ENCODE results near the gene BBS7.

BBS7 gene

DNA sequence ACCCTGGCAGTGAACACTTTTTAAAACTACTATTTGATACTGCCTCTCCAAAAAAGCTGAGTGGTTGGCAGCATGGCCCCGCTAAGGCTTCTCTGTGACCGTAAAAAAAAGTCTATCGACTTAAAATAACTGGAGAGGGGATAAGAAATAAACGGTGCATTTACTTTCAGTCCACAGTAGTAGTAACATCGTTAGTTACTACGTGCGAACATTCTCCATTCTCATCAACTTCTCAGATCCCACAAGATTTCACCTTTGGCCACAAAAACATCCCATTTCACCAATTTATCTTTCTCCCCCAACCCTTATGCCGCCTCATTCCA lies 69.7 kb downstream of the BBS7 start:
- DNase-seq (ENCODE audit: low spot score), result no peak
- in situ Hi-C loops (cut with MboI; ENCODE audit: low sequenced_read_pairs, unreplicated experiment), result no loop called here
- TF ChIP-seq, protein P1, sequence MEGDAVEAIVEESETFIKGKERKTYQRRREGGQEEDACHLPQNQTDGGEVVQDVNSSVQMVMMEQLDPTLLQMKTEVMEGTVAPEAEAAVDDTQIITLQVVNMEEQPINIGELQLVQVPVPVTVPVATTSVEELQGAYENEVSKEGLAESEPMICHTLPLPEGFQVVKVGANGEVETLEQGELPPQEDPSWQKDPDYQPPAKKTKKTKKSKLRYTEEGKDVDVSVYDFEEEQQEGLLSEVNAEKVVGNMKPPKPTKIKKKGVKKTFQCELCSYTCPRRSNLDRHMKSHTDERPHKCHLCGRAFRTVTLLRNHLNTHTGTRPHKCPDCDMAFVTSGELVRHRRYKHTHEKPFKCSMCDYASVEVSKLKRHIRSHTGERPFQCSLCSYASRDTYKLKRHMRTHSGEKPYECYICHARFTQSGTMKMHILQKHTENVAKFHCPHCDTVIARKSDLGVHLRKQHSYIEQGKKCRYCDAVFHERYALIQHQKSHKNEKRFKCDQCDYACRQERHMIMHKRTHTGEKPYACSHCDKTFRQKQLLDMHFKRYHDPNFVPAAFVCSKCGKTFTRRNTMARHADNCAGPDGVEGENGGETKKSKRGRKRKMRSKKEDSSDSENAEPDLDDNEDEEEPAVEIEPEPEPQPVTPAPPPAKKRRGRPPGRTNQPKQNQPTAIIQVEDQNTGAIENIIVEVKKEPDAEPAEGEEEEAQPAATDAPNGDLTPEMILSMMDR (IDR thresholded peaks at IDR 0.05; ENCODE audit: borderline replicate concordance, control extremely low read depth, extremely low read depth, insufficient read depth, missing control alignments), result no peak

DNA sequence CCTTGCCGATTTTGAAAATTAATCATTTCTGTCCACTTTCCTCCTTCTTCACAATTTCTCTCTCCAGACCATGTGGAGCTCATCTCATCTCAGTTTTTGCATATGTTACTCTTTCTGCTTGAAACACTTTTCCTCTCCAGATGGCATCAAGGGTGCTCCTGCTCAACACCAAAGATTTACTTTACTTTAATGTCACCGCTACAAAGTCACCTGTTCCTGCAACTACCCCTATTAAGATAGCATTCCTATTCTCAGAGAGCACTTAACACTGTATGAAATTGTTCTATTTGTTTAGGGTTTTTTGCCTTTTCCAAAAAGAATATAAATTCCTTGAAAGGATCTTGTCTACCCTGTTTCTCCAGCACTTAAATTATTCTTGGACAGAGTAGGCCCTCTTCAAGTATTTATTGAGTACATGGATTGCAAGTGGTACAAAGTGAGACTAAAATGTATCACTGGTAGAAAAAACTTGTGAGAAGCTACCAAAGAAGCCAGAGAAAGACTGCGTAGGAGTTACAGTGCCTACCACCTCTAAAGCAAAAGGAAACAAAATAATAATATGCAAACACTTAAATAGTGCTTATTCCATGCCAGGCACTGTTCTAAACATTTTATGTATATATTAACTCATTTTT lies 70.3 kb downstream of the BBS7 start:
- in situ Hi-C loops (cut with MboI; ENCODE audit: low sequenced_read_pairs, unreplicated experiment), result no loop called here
- no peak for DNase-seq (ENCODE audit: low spot score)
- TF ChIP-seq, protein P1 (IDR thresholded peaks at IDR 0.05; ENCODE audit: borderline replicate concordance, control extremely low read depth, extremely low read depth, insufficient read depth, missing control alignments), result no peak

GRCh38 chr4:121799208-121799823 lies 71.0 kb downstream of the BBS7 start:
- DNase-seq (ENCODE audit: low spot score), result no peak
- TF ChIP-seq, protein P1 (IDR thresholded peaks at IDR 0.05; ENCODE audit: borderline replicate concordance, control extremely low read depth, extremely low read depth, insufficient read depth, missing control alignments), result no peak
- in situ Hi-C loops (cut with MboI; ENCODE audit: low sequenced_read_pairs, unreplicated experiment), result no loop called here

GRCh38 chr4:121796283-121796682 lies 74.0 kb downstream of the BBS7 start:
- in situ Hi-C loops (cut with MboI; ENCODE audit: low sequenced_read_pairs, unreplicated experiment), result no loop called here
- no peak for DNase-seq (ENCODE audit: low spot score)
- TF ChIP-seq, protein P1 (IDR thresholded peaks at IDR 0.05; ENCODE audit: borderline replicate concordance, control extremely low read depth, extremely low read depth, insufficient read depth, missing control alignments), result no peak

DNA sequence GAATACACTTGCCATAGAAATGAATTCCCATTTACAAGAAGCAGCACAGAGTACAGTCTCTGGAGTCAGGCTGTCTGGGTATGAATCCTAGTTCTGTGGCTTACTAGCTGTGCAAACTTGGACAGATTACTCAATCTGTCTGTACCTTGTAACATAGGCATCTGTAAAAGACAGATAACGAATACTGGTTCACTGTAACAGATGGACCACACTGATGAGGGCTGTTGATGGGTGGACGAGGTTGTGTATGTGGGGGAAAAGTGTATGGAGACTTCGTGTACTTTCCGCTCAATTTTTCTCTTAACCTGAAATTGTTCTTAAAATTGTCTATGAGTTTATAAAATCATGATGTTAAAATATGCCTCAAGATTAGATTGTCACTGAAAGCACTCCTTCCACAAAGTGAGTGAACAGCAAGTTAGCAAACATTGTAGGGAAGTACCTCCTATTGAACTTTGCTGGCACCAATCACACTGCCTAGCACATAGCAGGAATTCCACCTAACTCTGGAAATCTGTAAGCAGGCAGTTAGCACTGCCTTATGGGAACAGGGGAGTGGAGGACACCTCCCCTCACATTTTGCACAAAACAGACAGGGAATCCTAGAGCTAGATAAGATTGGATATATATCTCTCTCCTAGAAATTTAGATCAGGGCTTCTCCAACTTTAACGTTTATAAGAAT lies 75.6 kb downstream of the BBS7 start:
- in situ Hi-C loops (cut with MboI; ENCODE audit: low sequenced_read_pairs, unreplicated experiment), result no loop called here
- no peak for DNase-seq (ENCODE audit: low spot score)
- TF ChIP-seq, protein P1 (IDR thresholded peaks at IDR 0.05; ENCODE audit: borderline replicate concordance, control extremely low read depth, extremely low read depth, insufficient read depth, missing control alignments), result no peak

DNA sequence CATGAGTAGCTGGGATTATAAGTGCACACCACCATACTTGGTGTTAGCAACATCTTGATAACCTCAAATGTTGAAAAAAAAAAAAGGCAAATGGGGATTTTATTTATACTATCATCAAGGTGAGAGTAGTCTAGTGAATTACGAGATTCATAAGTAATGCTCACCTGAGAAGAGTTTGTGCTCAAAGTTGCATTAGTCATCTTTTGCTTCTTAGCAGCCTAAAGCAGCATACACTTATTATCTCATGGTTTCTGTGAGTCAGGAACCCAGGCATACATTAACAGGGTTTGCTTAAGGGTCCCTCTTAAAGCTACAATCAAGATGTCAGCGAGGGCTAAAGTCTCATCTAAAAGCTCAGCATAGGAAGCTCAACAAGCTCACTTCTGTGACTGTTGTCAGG lies 77.3 kb downstream of the BBS7 start:
- in situ Hi-C loops (cut with MboI; ENCODE audit: low sequenced_read_pairs, unreplicated experiment), result no loop called here
- no peak for DNase-seq (ENCODE audit: low spot score)
- TF ChIP-seq, protein P1 (IDR thresholded peaks at IDR 0.05; ENCODE audit: borderline replicate concordance, control extremely low read depth, extremely low read depth, insufficient read depth, missing control alignments), result no peak
